H9 (cell line): Measurements from ENCODE around the gene EMB. TPM values are rescaled to one million over a fixed set of nuclear protein-coding genes. Genes with fewer than 3 reads are reported as not detected.
"Not testable (repeated sequence)": the region's sequence is repeated elsewhere in the genome, so short reads cannot be mapped to it uniquely, and the experiment has no call there.

Experiments used
- DNase-seq: peaks from one replicate; pipeline ENCODE4 v3.0.0-alpha.2; 2017
- H2AFZ ChIP-seq: one replicate; pipeline ENCODE4 v1.6.1; 2013; ENCODE audit warnings: mild to moderate bottlenecking, low read length, control low read depth, moderate library complexity
- H2AK5ac ChIP-seq: 2 replicates; pipeline ENCODE4 v1.6.1; 2013; ENCODE audit warnings: low read length, control low read depth, mixed read lengths; ENCODE audit not compliant: insufficient read length
- H2BK120ac ChIP-seq: one replicate; pipeline ENCODE4 v1.6.1; 2013; ENCODE audit warnings: low read depth, mild to moderate bottlenecking, low read length, control low read depth, inconsistent platforms; ENCODE audit not compliant: poor library complexity, severe bottlenecking
- H2BK12ac ChIP-seq: 2 replicates; pipeline ENCODE4 v1.6.1; 2013; ENCODE audit warnings: low read length, control low read depth, mixed read lengths, low read depth; ENCODE audit not compliant: insufficient read length
- H2BK15ac ChIP-seq: 2 replicates; pipeline ENCODE4 v1.6.1; 2013; ENCODE audit warnings: low read depth, low read length, control low read depth
- H2BK20ac ChIP-seq: one replicate; pipeline ENCODE4 v1.6.1; 2013; ENCODE audit warnings: low read depth, mild to moderate bottlenecking, low read length, control low read depth, inconsistent platforms; ENCODE audit not compliant: poor library complexity, severe bottlenecking
- H2BK5ac ChIP-seq: 2 replicates; pipeline ENCODE4 v1.6.1; 2013; ENCODE audit warnings: low read length, control low read depth, mixed read lengths; ENCODE audit not compliant: insufficient read length
- H3K14ac ChIP-seq: 2 replicates; pipeline ENCODE4 v1.6.1; 2013; ENCODE audit warnings: low read length, control low read depth; ENCODE audit not compliant: insufficient read depth
- H3K18ac ChIP-seq: 2 replicates; pipeline ENCODE4 v1.6.1; 2013; ENCODE audit warnings: low read depth, mild to moderate bottlenecking, mixed read lengths, low read length, control low read depth; ENCODE audit not compliant: insufficient read length
- H3K23ac ChIP-seq: 2 replicates; pipeline ENCODE4 v1.6.1; 2013; ENCODE audit warnings: low read length, control low read depth, mixed read lengths, low read depth; ENCODE audit not compliant: insufficient read length
- H3K23me2 ChIP-seq: 2 replicates; pipeline ENCODE4 v1.6.1; 2013; ENCODE audit warnings: low read depth, mild to moderate bottlenecking, mixed read lengths, low read length, control low read depth; ENCODE audit not compliant: insufficient read length, poor library complexity, severe bottlenecking
- H3K27ac ChIP-seq: 2 replicates; pipeline ENCODE4 v1.5.1; 2013; ENCODE audit warnings: low read length, control low read depth, mixed read lengths, low read depth; ENCODE audit not compliant: insufficient read length
- H3K27me3 ChIP-seq: 2 replicates; pipeline ENCODE4 v1.6.1; 2013; ENCODE audit warnings: low read length, control low read depth, inconsistent platforms; ENCODE audit not compliant: insufficient read depth
- H3K4ac ChIP-seq: 2 replicates; pipeline ENCODE4 v1.6.1; 2013; ENCODE audit warnings: low read depth, mild to moderate bottlenecking, control low read depth, inconsistent platforms, low read length, moderate library complexity
- H3K4me1 ChIP-seq: 2 replicates; pipeline ENCODE4 v1.6.1; 2013; ENCODE audit warnings: low read length, control low read depth, inconsistent platforms; ENCODE audit not compliant: insufficient read depth
- H3K4me2 ChIP-seq: 2 replicates; pipeline ENCODE4 v1.6.1; 2013; ENCODE audit warnings: low read length, control low read depth, mixed read lengths; ENCODE audit not compliant: insufficient read length, insufficient read depth
- H3K56ac ChIP-seq: 2 replicates; pipeline ENCODE4 v1.6.1; 2013; ENCODE audit warnings: low read depth, mild to moderate bottlenecking, mixed read lengths, low read length, control low read depth; ENCODE audit not compliant: insufficient read length
- H3K79me1 ChIP-seq: 2 replicates; pipeline ENCODE4 v1.6.1; 2013; ENCODE audit warnings: low read depth, mild to moderate bottlenecking, moderate library complexity, low read length, control low read depth, inconsistent platforms; ENCODE audit not compliant: insufficient read depth, poor library complexity, severe bottlenecking
- H3K79me2 ChIP-seq: 2 replicates; pipeline ENCODE4 v1.6.1; 2013; ENCODE audit warnings: low read length, control low read depth, inconsistent platforms; ENCODE audit not compliant: insufficient read depth
- H3K9ac ChIP-seq: 2 replicates; pipeline ENCODE4 v1.6.1; 2013; ENCODE audit warnings: low read length, control low read depth, mixed read lengths; ENCODE audit not compliant: insufficient read length; ENCODE audit errors: extremely low read depth
- H3K9me3 ChIP-seq: one replicate; pipeline ENCODE4 v1.6.1; 2013; ENCODE audit warnings: low read depth, low read length, inconsistent platforms; ENCODE audit not compliant: control insufficient read depth
- H3T11ph ChIP-seq: one replicate; pipeline ENCODE4 v1.6.1; 2013; ENCODE audit warnings: mild to moderate bottlenecking, low read length, control low read depth, inconsistent platforms
- H4K20me1 ChIP-seq: one replicate; pipeline ENCODE4 v1.6.1; 2013; ENCODE audit not compliant: control insufficient read depth, insufficient read length, insufficient read depth
- H4K5ac ChIP-seq: 2 replicates; pipeline ENCODE4 v1.6.1; 2013; ENCODE audit warnings: low read depth, mild to moderate bottlenecking, mixed read lengths, low read length, control low read depth; ENCODE audit not compliant: insufficient read length
- H4K8ac ChIP-seq: replicated peaks from 2 replicates; pipeline ENCODE4 v1.6.1; 2013; ENCODE audit warnings: low read length, control low read depth, mixed read lengths, low read depth; ENCODE audit not compliant: insufficient read length
- H4K91ac ChIP-seq: 2 replicates; pipeline ENCODE4 v1.6.1; 2013; ENCODE audit warnings: low read depth, mild to moderate bottlenecking, moderate library complexity, mixed read lengths, low read length, control low read depth; ENCODE audit not compliant: insufficient read length
- H3K27ac Mint-ChIP-seq, 3 experiments: 2 replicates in 2 of 3; 3 replicates in 1 of 3; pipeline ENCODE4 v1.8.0; 2020 to 2021; ENCODE audit warnings: mixed read lengths in 3 of 3, mild to moderate bottlenecking in 1 of 3, moderate library complexity in 1 of 3
- H3K27me3 Mint-ChIP-seq: 2 replicates; pipeline ENCODE4 v1.8.0; 2021; ENCODE audit warnings: low read depth, mild to moderate bottlenecking, moderate library complexity, mixed read lengths
- H3K36me3 Mint-ChIP-seq, 3 experiments: 2 replicates in 2 of 3; 3 replicates in 1 of 3; pipeline ENCODE4 v1.8.0; 2020 to 2021; ENCODE audit warnings: low read depth in 3 of 3, mixed read lengths in 3 of 3; ENCODE audit not compliant: insufficient read depth in 1 of 3
- H3K4me1 Mint-ChIP-seq, 2 experiments: 2 replicates each; pipeline ENCODE4 v1.8.0; 2020; ENCODE audit warnings: mixed read lengths in 2 of 2
- H3K4me3 Mint-ChIP-seq, 2 experiments: 2 replicates in 1 of 2; 3 replicates in 1 of 2; pipeline ENCODE4 v1.8.0; 2020 to 2021; ENCODE audit warnings: mild to moderate bottlenecking in 2 of 2, mixed read lengths in 2 of 2, moderate library complexity in 1 of 2
- H3K9me3 Mint-ChIP-seq, 2 experiments: 2 replicates in 1 of 2; 3 replicates in 1 of 2; pipeline ENCODE4 v1.8.0; 2020; ENCODE audit warnings: mild to moderate bottlenecking in 2 of 2, mixed read lengths in 2 of 2, moderate library complexity in 1 of 2
- WGBS: extraction: QIAGEN DNeasy Blood & Tissue Kit; methylation state at CpG from one replicate; pipeline ENCODE4 v1.1.7; 2013; ENCODE audit warnings: missing lambda C conversion rate, low lambda C conversion rate, mixed read lengths; ENCODE audit not compliant: insufficient read length; ENCODE audit errors: extremely low coverage; 5-methylcytosine and 5-hydroxymethylcytosine counted together
- total RNA-seq: library from RNA; stranded (reverse); gene quantifications from 2 replicates; pipeline ENCODE4 v1.2.1, GENCODE V29; 2021

EMB gene
- total RNA-seq, 1 experiment from 2014 or later, result 39.4 TPM

GRCh38 chr5:50489491-50489890 is 48.4 kb upstream of the EMB start:
- DNase-seq, H3K23me2 ChIP-seq, H2BK12ac ChIP-seq, H3K9ac ChIP-seq, H2BK5ac ChIP-seq, H3K4ac ChIP-seq, H3K27ac Mint-ChIP-seq, H3K79me2 ChIP-seq, H3K4me3 Mint-ChIP-seq, H3K27me3 ChIP-seq, H3K4me1 ChIP-seq, H2AFZ ChIP-seq, H4K5ac ChIP-seq, H3K23ac ChIP-seq, H2BK15ac ChIP-seq, H2BK120ac ChIP-seq, H3T11ph ChIP-seq, H4K91ac ChIP-seq, H4K8ac ChIP-seq, H4K20me1 ChIP-seq, H2AK5ac ChIP-seq, H3K18ac ChIP-seq, H3K14ac ChIP-seq, H3K56ac ChIP-seq, H2BK20ac ChIP-seq, H3K4me1 Mint-ChIP-seq, H3K9me3 ChIP-seq, H3K27me3 Mint-ChIP-seq, H3K79me1 ChIP-seq, H3K4me2 ChIP-seq, H3K27ac ChIP-seq: not testable (repeated sequence)
- peaks cover 0 to 11% (median 6%) of the 10 kb centered on the region in 3 experiments; a peak in 5 of 7 replicates for H3K36me3 Mint-ChIP-seq
- peaks cover 62 to 67% of the 10 kb centered on the region in 2 experiments for H3K9me3 Mint-ChIP-seq
- no CpG with 5 or more reads among the region's 10 CpGs for WGBS

GRCh38 chr5:50478790-50479189 is 37.7 kb upstream of the EMB start:
- H3K4me2 ChIP-seq, H2BK12ac ChIP-seq, H2AFZ ChIP-seq, H4K91ac ChIP-seq, H3K27ac ChIP-seq, H3K27me3 ChIP-seq, H3K4me1 Mint-ChIP-seq, H3T11ph ChIP-seq, H3K14ac ChIP-seq, DNase-seq, H3K56ac ChIP-seq, H3K27ac Mint-ChIP-seq, H3K79me2 ChIP-seq, H3K18ac ChIP-seq, H3K9me3 ChIP-seq, H3K23ac ChIP-seq, H3K79me1 ChIP-seq, H4K5ac ChIP-seq, H2BK20ac ChIP-seq, H3K23me2 ChIP-seq, H2BK5ac ChIP-seq, H3K4me3 Mint-ChIP-seq, H4K8ac ChIP-seq, H3K27me3 Mint-ChIP-seq, H4K20me1 ChIP-seq, H3K4ac ChIP-seq, H2BK120ac ChIP-seq, H2BK15ac ChIP-seq, H2AK5ac ChIP-seq, H3K9ac ChIP-seq, H3K4me1 ChIP-seq: not testable (repeated sequence)
- H3K36me3 Mint-ChIP-seq, result peaks cover 8 to 12% (median 8%) of the 10 kb centered on the region in 3 experiments; a peak in 6 of 7 replicates
- peaks cover 25 to 69% of the 10 kb centered on the region in 2 experiments for H3K9me3 Mint-ChIP-seq
- WGBS, result no CpG with 5 or more reads among the region's 2 CpGs
